Body of pancreas (tissue), 4 donors: ENCODE measurements around the gene GLYATL1B. TPM values are rescaled to one million over a fixed set of nuclear protein-coding genes. Genes with fewer than 3 reads are reported as not detected.
"Not testable (repeated sequence)": the region's sequence is repeated elsewhere in the genome, so short reads cannot be mapped to it uniquely, and the experiment has no call there.

Source experiments
- ATAC-seq: fragments of 150-250 bp; one replicate; pipeline ENCODE4 v1.9.1; 2016
- DNase-seq, 4 donors: peaks; one replicate each; pipeline ENCODE4 v3.0.0-alpha.2; 2019
- H3K27ac ChIP-seq, 4 donors: fragments of 200-600 bp; sonication (generic); 1 replicate in 3 of 4; 2 replicates in 1 of 4; pipeline versions ENCODE4 v1.5.1 to v1.6.1; 2016 to 2019; ENCODE audit warnings: mild to moderate bottlenecking in 1 of 4, mixed read lengths in 1 of 4, moderate library complexity in 1 of 4
- H3K27me3 ChIP-seq, 2 donors: fragments of 200-600 bp; sonication (generic); one replicate each; pipeline ENCODE4 v1.6.0; 2016; ENCODE audit warnings: mild to moderate bottlenecking in 1 of 2
- H3K36me3 ChIP-seq, 2 donors: fragments of 200-600 bp; sonication (generic); replicated peaks in 1 of 2; 2 replicates each; pipeline ENCODE4 v1.5.1; 2016; ENCODE audit warnings: low read depth in 2 of 2; ENCODE audit not compliant: insufficient read depth in 1 of 2
- H3K4me1 ChIP-seq: fragments of 200-600 bp; sonication (generic); one replicate; pipeline ENCODE4 v1.6.0; 2016
- H3K4me3 ChIP-seq, 2 donors: fragments of 200-600 bp; sonication (generic); 1 replicate in 1 of 2; 2 replicates in 1 of 2; pipeline ENCODE4 v1.5.1; 2016 to 2019
- H3K9me3 ChIP-seq, 3 donors: fragments of 200-600 bp; sonication (generic); 1 replicate in 2 of 3; 2 replicates in 1 of 3; pipeline ENCODE4 v1.5.1; 2016
- CTCF ChIP-seq, 7 experiments: fragments of 450-650 bp in 4 of 7; fragments of 200-600 bp in 3 of 7; sonication (generic) in 3 of 7; IDR thresholded peaks; one replicate each; pipeline ENCODE4 v1.5.1; 2016 to 2019; ENCODE audit warnings: antibody characterized with exemption in 7 of 7
- POLR2A ChIP-seq, 3 donors: fragments of 450-650 bp; IDR thresholded peaks; one replicate each; pipeline ENCODE4 v1.6.1; 2016; ENCODE audit warnings: antibody characterized with exemption in 3 of 3, mild to moderate bottlenecking in 2 of 3
- WGBS, 2 donors: methylation state at CpG; one replicate each; pipeline ENCODE4 v1.1.5; 2017; 5-methylcytosine and 5-hydroxymethylcytosine counted together
- intact Hi-C: fragments of 100-400 bp; cut with DNase I; formaldehyde crosslinking; loops from one replicate; pipeline ENCODE4 v1.15.1; 2023
- total RNA-seq, 2 donors: library from RNA; depleted of rRNA; stranded (reverse); fragments of >200 nt; gene quantifications; one replicate each; pipeline ENCODE4 v1.1.0, GENCODE V29; 2016

The GLYATL1B gene
- total RNA-seq, 2 donors from 2014 or later, result not detected

- WGBS, 2 donors, result 71 to 80% methylated on average over 6 to 8 of the region's 8 CpGs
- Histone ChIP-seq H3K9me3 (no peaks in the 10 kb centered on the region), H3K36me3 (no peaks in the 10 kb centered on the region), H3K27me3 (no peaks in the 10 kb centered on the region), H3K4me3 (no peak overlapping the region), H3K4me1 (no peaks in the 10 kb centered on the region), H3K27ac (no peak overlapping the region)
- intact Hi-C loops, result no loop called here
- DNase-seq (no peak), ATAC-seq (no peak)
- no peak for TF ChIP-seq POLR2A (IDR thresholded peaks at IDR 0.05)
- TF ChIP-seq CTCF (IDR thresholded peaks at IDR 0.05), result no peak
Measured at GRCh38 chr11:59076876-59077571, 9.1 kb upstream of the GLYATL1B start.

- TF ChIP-seq POLR2A (IDR thresholded peaks at IDR 0.05), result no peak
- 66 to 78% methylated on average over 2 of the region's 2 CpGs for WGBS, 2 donors
- Histone ChIP-seq H3K4me3 (no peak overlapping the region), H3K27ac (no peak overlapping the region), H3K4me1 (no peaks in the 10 kb centered on the region), H3K36me3 (no peaks in the 10 kb centered on the region), H3K9me3 (no peaks in the 10 kb centered on the region), H3K27me3 (no peaks in the 10 kb centered on the region)
- DNase-seq (no peak), ATAC-seq (no peak)
- intact Hi-C loops, result no loop called here
Measured at GRCh38 chr11:59078435-59078834, 7.7 kb upstream of the GLYATL1B start.

- DNase-seq, result no peak
- 68 to 80% methylated on average over 1 of the region's 1 CpG for WGBS, 2 donors
- Histone ChIP-seq H3K36me3 (no peaks in the 10 kb centered on the region), H3K9me3 (no peaks in the 10 kb centered on the region), H3K27ac (no peak overlapping the region), H3K4me3 (no peak overlapping the region), H3K27me3 (no peaks in the 10 kb centered on the region), H3K4me1 (no peaks in the 10 kb centered on the region)
- no peak for ATAC-seq
- intact Hi-C loops, result no loop called here
- TF ChIP-seq CTCF (IDR thresholded peaks at IDR 0.05), result no peak
- TF ChIP-seq POLR2A (IDR thresholded peaks at IDR 0.05), result no peak
Measured at GRCh38 chr11:59079086-59079485, 7.0 kb upstream of the GLYATL1B start.

- H3K4me1 ChIP-seq, H3K4me3 ChIP-seq, H3K9me3 ChIP-seq, H3K27me3 ChIP-seq, intact Hi-C loops, H3K36me3 ChIP-seq, H3K27ac ChIP-seq, ATAC-seq, DNase-seq: not testable (repeated sequence)
- WGBS, 2 donors, result 92 to 95% methylated on average over 1 to 2 of the region's 2 CpGs
Measured at GRCh38 chr11:59080421-59080820, 5.7 kb upstream of the GLYATL1B start.

- 67 to 73% methylated on average over 4 of the region's 4 CpGs for WGBS, 2 donors
- H3K27ac ChIP-seq, H3K9me3 ChIP-seq, H3K4me1 ChIP-seq, DNase-seq, ATAC-seq, H3K4me3 ChIP-seq, intact Hi-C loops, H3K36me3 ChIP-seq, H3K27me3 ChIP-seq: not testable (repeated sequence)
Measured at GRCh38 chr11:59081430-59082020, 4.6 kb upstream of the GLYATL1B start.

- DNase-seq (no peak), ATAC-seq (no peak)
- TF ChIP-seq POLR2A (IDR thresholded peaks at IDR 0.05), result no peak
- TF ChIP-seq CTCF (IDR thresholded peaks at IDR 0.05), result no peak
- H3K27me3 ChIP-seq, result no peaks in the 10 kb centered on the region
- no peaks in the 10 kb centered on the region for H3K36me3 ChIP-seq
- intact Hi-C loops, result no loop called here
- H3K4me3 ChIP-seq, result no peak overlapping the region
- H3K4me1 ChIP-seq, result no peaks in the 10 kb centered on the region
- no peaks in the 10 kb centered on the region for H3K9me3 ChIP-seq
- WGBS, 2 donors, result 83% methylated on average over 4 of the region's 4 CpGs
- H3K27ac ChIP-seq, result no peak overlapping the region
Measured at GRCh38 chr11:59088162-59088561, 2.1 kb downstream of the GLYATL1B start.

- intact Hi-C loops, H3K36me3 ChIP-seq, H3K27ac ChIP-seq, ATAC-seq, H3K4me3 ChIP-seq, DNase-seq, H3K4me1 ChIP-seq, H3K9me3 ChIP-seq, H3K27me3 ChIP-seq: not testable (repeated sequence)
Measured at GRCh38 chr11:59093576-59093975, 7.5 kb downstream of the GLYATL1B start.

- H3K4me3 ChIP-seq, H3K9me3 ChIP-seq, H3K27me3 ChIP-seq, intact Hi-C loops, H3K36me3 ChIP-seq, H3K27ac ChIP-seq, ATAC-seq, H3K4me1 ChIP-seq, DNase-seq: not testable (repeated sequence)
- WGBS, 2 donors, result 33 to 52% methylated on average over 1 of the region's 1 CpG
Measured at GRCh38 chr11:59095225-59095624, 9.1 kb downstream of the GLYATL1B start.

- H3K27me3 ChIP-seq, H3K4me1 ChIP-seq, H3K27ac ChIP-seq, H3K9me3 ChIP-seq, DNase-seq, H3K36me3 ChIP-seq, ATAC-seq, intact Hi-C loops, H3K4me3 ChIP-seq: not testable (repeated sequence)
- WGBS, 2 donors, result 49 to 59% methylated on average over 5 of the region's 5 CpGs
Measured at GRCh38 chr11:59095972-59096575, 10.0 kb downstream of the GLYATL1B start.
